Ascending aorta (tissue), 2 donors: ENCODE results near the gene NPR3. TPM values are rescaled to one million over a fixed set of nuclear protein-coding genes. Genes with fewer than 3 reads are reported as not detected.

Experiments
- DNase-seq, 2 donors: peaks; one replicate each; pipeline ENCODE4 v3.0.0-alpha.2; 2019; ENCODE audit warnings: low spot score in 2 of 2
- H3K27ac ChIP-seq, 2 donors: fragments of 200-600 bp; sonication (generic); one replicate each; pipeline ENCODE4 v1.5.1; 2016 to 2017; ENCODE audit warnings: mild to moderate bottlenecking in 1 of 2
- H3K27me3 ChIP-seq: fragments of 200-600 bp; sonication (generic); one replicate; pipeline ENCODE4 v1.5.1; 2017
- H3K36me3 ChIP-seq, 2 donors: fragments of 200-600 bp; sonication (generic); one replicate each; pipeline ENCODE4 v1.5.1; 2016
- H3K4me1 ChIP-seq, 2 donors: fragments of 200-600 bp; sonication (generic); one replicate each; pipeline ENCODE4 v1.5.1; 2016 to 2017; ENCODE audit warnings: mild to moderate bottlenecking in 1 of 2
- H3K4me3 ChIP-seq, 2 donors: fragments of 200-600 bp; sonication (generic); one replicate each; pipeline ENCODE4 v1.5.1; 2016 to 2017; ENCODE audit warnings: mild to moderate bottlenecking in 1 of 2
- H3K9me3 ChIP-seq, 2 donors: fragments of 200-600 bp; sonication (generic); one replicate each; pipeline ENCODE4 v1.5.1; 2016
- CTCF ChIP-seq, 3 experiments: fragments of 200-600 bp in 2 of 3; fragments of 450-650 bp in 1 of 3; sonication (generic) in 2 of 3; IDR thresholded peaks; one replicate each; pipeline ENCODE4 v1.5.1; 2016 to 2019; ENCODE audit warnings: antibody characterized with exemption in 3 of 3, mild to moderate bottlenecking in 1 of 3, moderate library complexity in 1 of 3
- intact Hi-C: fragments of 100-400 bp; cut with DNase I; formaldehyde crosslinking; loops from one replicate; pipeline ENCODE4 v1.15.1; 2023
- total RNA-seq: library from RNA; depleted of rRNA; stranded (reverse); fragments of >200 nt; gene quantifications from one replicate; pipeline ENCODE4 v1.1.0, GENCODE V29; 2016

NPR3 gene
- total RNA-seq, 1 donor from 2014 or later: 3.5 TPM

GRCh38 chr5:32678472-32678871 lies 32.6 kb upstream of the NPR3 start:
- TF ChIP-seq CTCF (IDR thresholded peaks at IDR 0.05): no peak
- H3K36me3 ChIP-seq: no peaks in the 10 kb centered on the region

DNA sequence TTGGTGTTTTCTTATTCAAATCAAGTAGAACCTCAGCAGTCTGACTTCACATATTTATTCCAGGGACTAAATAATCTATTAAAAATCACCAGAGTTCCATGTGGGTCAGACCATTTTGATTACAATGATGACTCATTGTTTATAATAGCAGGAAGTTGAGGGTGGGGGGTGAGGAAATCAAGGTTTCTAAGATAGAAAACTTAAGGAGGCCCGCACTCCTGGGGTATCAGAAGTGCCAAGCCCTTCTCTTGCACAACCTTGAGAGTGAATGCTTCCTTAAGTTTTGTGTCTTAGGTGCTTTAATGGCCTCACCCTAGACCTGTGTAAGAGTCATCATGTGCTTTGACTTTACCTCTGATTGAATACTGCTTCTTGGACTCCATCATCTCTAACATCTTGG lies 31.9 kb upstream of the NPR3 start:
- no peak for TF ChIP-seq CTCF (IDR thresholded peaks at IDR 0.05)
- Histone ChIP-seq H3K27me3 (no peaks in the 10 kb centered on the region), H3K27ac (no peak overlapping the region), H3K4me1 (no peaks in the 10 kb centered on the region), H3K4me3 (no peak overlapping the region), H3K36me3 (no peaks in the 10 kb centered on the region), H3K9me3 (peaks cover 0 to 5% of the 10 kb centered on the region in 2 donors)
- no peak for DNase-seq
- intact Hi-C loops: no loop called here

More at GRCh38 chr5:32678472-32678871, 32.6 kb upstream of the NPR3 start:
- no peak overlapping the region for H3K4me3 ChIP-seq
- no peak for DNase-seq
- no peak overlapping the region for H3K27ac ChIP-seq
- intact Hi-C loops: no loop called here
- H3K27me3 ChIP-seq: no peaks in the 10 kb centered on the region
- H3K9me3 ChIP-seq: no peaks in the 10 kb centered on the region
- no peaks in the 10 kb centered on the region for H3K4me1 ChIP-seq

- Histone ChIP-seq H3K4me3 (no peak overlapping the region), H3K4me1 (no peaks in the 10 kb centered on the region), H3K27ac (no peak overlapping the region), H3K27me3 (no peaks in the 10 kb centered on the region), H3K36me3 (no peaks in the 10 kb centered on the region), H3K9me3 (peaks cover 0 to 14% of the 10 kb centered on the region in 2 donors)
- intact Hi-C loops: no loop called here
- no peak for DNase-seq
- no peak for TF ChIP-seq CTCF (IDR thresholded peaks at IDR 0.05)
These were observed 30.9 kb upstream of the NPR3 start for GRCh38 chr5:32680183-32680582.

GRCh38 chr5:32683125-32683524 lies 28.0 kb upstream of the NPR3 start:
- no peak for TF ChIP-seq CTCF (IDR thresholded peaks at IDR 0.05)
- H3K4me3 ChIP-seq: no peak overlapping the region
- H3K4me1 ChIP-seq: peaks cover 2 to 10% of the 10 kb centered on the region in 2 donors
- peaks cover 0 to 14% of the 10 kb centered on the region in 2 donors for H3K9me3 ChIP-seq
- peak overlapping the region; percentile 54 to 59 for H3K27ac ChIP-seq
- H3K36me3 ChIP-seq: no peaks in the 10 kb centered on the region
- no peak for DNase-seq
- no peaks in the 10 kb centered on the region for H3K27me3 ChIP-seq
- intact Hi-C loops: loop anchor here (2.0 kb wide), 1 partner anchor 30 kb away; no protein-coding TSS in a partner anchor

DNA sequence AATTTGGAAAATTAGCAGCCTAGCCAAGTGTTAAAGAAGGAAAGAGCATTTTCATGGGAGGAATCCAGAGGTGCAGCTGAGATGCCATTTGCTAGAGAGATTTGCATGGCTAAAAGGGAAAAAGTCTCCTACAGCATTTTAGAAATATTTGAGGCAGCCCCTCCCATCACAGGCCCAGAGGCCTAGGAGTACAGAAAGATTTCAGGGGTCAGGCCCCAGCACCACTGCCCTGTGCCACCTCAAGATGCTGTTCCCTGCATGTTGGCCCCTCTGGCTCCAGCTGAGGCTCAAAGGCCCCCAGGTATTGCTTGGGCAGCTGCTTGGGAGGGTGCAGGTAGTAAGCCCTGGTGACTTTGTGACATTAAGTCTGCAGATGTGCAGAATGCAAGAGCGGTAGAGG lies 26.9 kb upstream of the NPR3 start:
- TF ChIP-seq CTCF (IDR thresholded peaks at IDR 0.05): no peak
- peaks cover 2 to 10% of the 10 kb centered on the region in 2 donors for H3K4me1 ChIP-seq
- no peaks in the 10 kb centered on the region for H3K27me3 ChIP-seq
- H3K4me3 ChIP-seq: no peak overlapping the region
- DNase-seq: no peak
- intact Hi-C loops: no loop called here
- H3K9me3 ChIP-seq: peaks cover 0 to 14% of the 10 kb centered on the region in 2 donors
- peak overlapping the region in 1 of 2 donors; percentile 54 for H3K27ac ChIP-seq
- H3K36me3 ChIP-seq: no peaks in the 10 kb centered on the region
